A673 (cell line): ENCODE measurements around the gene ZFP36L2. TPM values are rescaled to one million over a fixed set of nuclear protein-coding genes. Genes with fewer than 3 reads are reported as not detected.

Source experiments
- BruUV-seq: library from RNA; stranded (reverse); fragments of 400-500 nt; replicated peaks from 2 replicates; lab custom pipeline; 2021; lab: Mats Ljungman, UMichigan
- CTCF ChIA-PET: fragments of 300-600 bp; sonication (Branson Sonifier 250); formaldehyde crosslinking; loops from one replicate; lab custom pipeline; 2022; ENCODE audit warnings: antibody characterized with exemption; lab: Charles Lee
- POLR2A ChIA-PET: fragments of 300-600 bp; sonication (Branson Sonifier 250); formaldehyde crosslinking; loops from one replicate; lab custom pipeline; 2022; ENCODE audit warnings: antibody characterized with exemption; ENCODE audit not compliant: low non-redundant PET; lab: Charles Lee
- DNase-seq: peaks from one replicate; pipeline ENCODE4 v3.0.0-alpha.2; 2015; ENCODE audit warnings: low spot score
- H3K27ac ChIP-seq: fragments of 200-600 bp; sonication (generic); 2 replicates; pipeline ENCODE4 v1.5.1; 2016; ENCODE audit warnings: mixed run types, low read depth, mild to moderate bottlenecking, mixed read lengths, antibody characterized with exemption, low read length; ENCODE audit not compliant: poor library complexity, severe bottlenecking
- H3K27me3 ChIP-seq: fragments of 200-600 bp; sonication (generic); replicated peaks from 2 replicates; pipeline ENCODE4 v1.6.1; 2017; ENCODE audit warnings: mixed run types, low read depth, mild to moderate bottlenecking, mixed read lengths, antibody characterized with exemption, low read length; ENCODE audit not compliant: insufficient read depth, poor library complexity
- H3K36me3 ChIP-seq: fragments of 200-600 bp; sonication (generic); 2 replicates; pipeline ENCODE4 v1.6.1; 2016; ENCODE audit warnings: mixed run types, mild to moderate bottlenecking, mixed read lengths, antibody characterized with exemption, low read length; ENCODE audit not compliant: insufficient read depth, poor library complexity, severe bottlenecking
- H3K4me1 ChIP-seq: fragments of 200-600 bp; sonication (generic); 2 replicates; pipeline ENCODE4 v1.6.1; 2017; ENCODE audit warnings: mixed run types, mild to moderate bottlenecking, mixed read lengths, antibody characterized with exemption, low read length; ENCODE audit not compliant: insufficient read depth, poor library complexity, severe bottlenecking
- H3K4me3 ChIP-seq: fragments of 200-600 bp; sonication (generic); 2 replicates; pipeline ENCODE4 v1.5.1; 2016; ENCODE audit warnings: low read depth, mixed run types, mild to moderate bottlenecking, mixed read lengths, low read length; ENCODE audit not compliant: poor library complexity, severe bottlenecking
- H3K9me3 ChIP-seq: fragments of 200-600 bp; sonication (generic); 2 replicates; pipeline ENCODE4 v1.6.1; 2016; ENCODE audit warnings: mixed run types, low read depth, mild to moderate bottlenecking, mixed read lengths, antibody characterized with exemption, low read length; ENCODE audit not compliant: poor library complexity, severe bottlenecking
- EZH2 ChIP-seq: fragments of 200-600 bp; sonication (generic); IDR thresholded peaks from 2 replicates; pipeline ENCODE4 v1.6.1; 2017; ENCODE audit warnings: borderline replicate concordance, low read depth, mild to moderate bottlenecking, mixed read lengths, antibody characterized with exemption, low read length; ENCODE audit not compliant: poor library complexity, severe bottlenecking
- intact Hi-C: fragments of 100-400 bp; cut with micrococcal nuclease; formaldehyde crosslinking; loops from one replicate; pipeline ENCODE4 v1.10.0; 2022; ENCODE audit not compliant: unreplicated experiment
- total RNA-seq: library from RNA; stranded (reverse); gene quantifications from 2 replicates; pipeline ENCODE4 v1.2.3, GENCODE V29; 2021
- TF ChIP-seq, protein P1 (sequence below): fragments of 300-800, 200-600 bp; sonication (generic); conservative IDR thresholded peaks from 2 replicates; pipeline ENCODE4 v1.5.1; 2017; ENCODE audit warnings: low read depth, mild to moderate bottlenecking, antibody characterized with exemption, low read length, moderate library complexity, mixed read lengths

Gene ZFP36L2
- total RNA-seq, 1 experiment from 2014 or later: 23.4 TPM

DNA sequence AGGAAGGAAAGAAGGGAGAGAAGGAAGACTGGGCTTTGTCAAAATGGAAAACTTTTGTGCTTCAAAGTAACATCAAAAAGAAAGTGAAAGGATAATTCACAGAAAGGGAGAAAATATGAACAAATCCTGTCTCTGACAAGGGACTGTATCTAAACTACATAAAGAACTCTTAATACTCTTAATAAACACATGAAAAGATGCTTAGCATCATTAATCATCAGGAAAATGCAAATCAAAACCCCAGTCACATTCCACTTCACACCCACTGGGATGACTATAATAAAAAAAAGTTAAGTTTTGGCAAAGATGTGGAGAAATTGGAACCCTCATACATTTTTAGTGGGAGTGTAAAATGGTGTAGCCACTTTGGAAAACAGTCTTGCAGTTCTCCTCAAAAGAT is 11.8 kb upstream of the ZFP36L2 start:
- no peaks in the 10 kb centered on the region for H3K36me3 ChIP-seq
- ChIA-PET POLR2A (no interaction called here), CTCF (interaction anchor here (0.6 kb wide), 1 partner anchor 68 kb away, joined by 3 read pairs; no protein-coding TSS in a partner anchor)
- no peaks in the 10 kb centered on the region for H3K27me3 ChIP-seq
- no peak overlapping the region for H3K27ac ChIP-seq
- no peaks in the 10 kb centered on the region for H3K9me3 ChIP-seq
- no TSS peak for BruUV-seq
- no peaks in the 10 kb centered on the region for H3K4me1 ChIP-seq
- H3K4me3 ChIP-seq: no peak overlapping the region
- TF ChIP-seq, protein P1, sequence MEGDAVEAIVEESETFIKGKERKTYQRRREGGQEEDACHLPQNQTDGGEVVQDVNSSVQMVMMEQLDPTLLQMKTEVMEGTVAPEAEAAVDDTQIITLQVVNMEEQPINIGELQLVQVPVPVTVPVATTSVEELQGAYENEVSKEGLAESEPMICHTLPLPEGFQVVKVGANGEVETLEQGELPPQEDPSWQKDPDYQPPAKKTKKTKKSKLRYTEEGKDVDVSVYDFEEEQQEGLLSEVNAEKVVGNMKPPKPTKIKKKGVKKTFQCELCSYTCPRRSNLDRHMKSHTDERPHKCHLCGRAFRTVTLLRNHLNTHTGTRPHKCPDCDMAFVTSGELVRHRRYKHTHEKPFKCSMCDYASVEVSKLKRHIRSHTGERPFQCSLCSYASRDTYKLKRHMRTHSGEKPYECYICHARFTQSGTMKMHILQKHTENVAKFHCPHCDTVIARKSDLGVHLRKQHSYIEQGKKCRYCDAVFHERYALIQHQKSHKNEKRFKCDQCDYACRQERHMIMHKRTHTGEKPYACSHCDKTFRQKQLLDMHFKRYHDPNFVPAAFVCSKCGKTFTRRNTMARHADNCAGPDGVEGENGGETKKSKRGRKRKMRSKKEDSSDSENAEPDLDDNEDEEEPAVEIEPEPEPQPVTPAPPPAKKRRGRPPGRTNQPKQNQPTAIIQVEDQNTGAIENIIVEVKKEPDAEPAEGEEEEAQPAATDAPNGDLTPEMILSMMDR: no peak
- TF ChIP-seq EZH2: no peak
- intact Hi-C loops: no loop called here
- DNase-seq: no peak

DNA sequence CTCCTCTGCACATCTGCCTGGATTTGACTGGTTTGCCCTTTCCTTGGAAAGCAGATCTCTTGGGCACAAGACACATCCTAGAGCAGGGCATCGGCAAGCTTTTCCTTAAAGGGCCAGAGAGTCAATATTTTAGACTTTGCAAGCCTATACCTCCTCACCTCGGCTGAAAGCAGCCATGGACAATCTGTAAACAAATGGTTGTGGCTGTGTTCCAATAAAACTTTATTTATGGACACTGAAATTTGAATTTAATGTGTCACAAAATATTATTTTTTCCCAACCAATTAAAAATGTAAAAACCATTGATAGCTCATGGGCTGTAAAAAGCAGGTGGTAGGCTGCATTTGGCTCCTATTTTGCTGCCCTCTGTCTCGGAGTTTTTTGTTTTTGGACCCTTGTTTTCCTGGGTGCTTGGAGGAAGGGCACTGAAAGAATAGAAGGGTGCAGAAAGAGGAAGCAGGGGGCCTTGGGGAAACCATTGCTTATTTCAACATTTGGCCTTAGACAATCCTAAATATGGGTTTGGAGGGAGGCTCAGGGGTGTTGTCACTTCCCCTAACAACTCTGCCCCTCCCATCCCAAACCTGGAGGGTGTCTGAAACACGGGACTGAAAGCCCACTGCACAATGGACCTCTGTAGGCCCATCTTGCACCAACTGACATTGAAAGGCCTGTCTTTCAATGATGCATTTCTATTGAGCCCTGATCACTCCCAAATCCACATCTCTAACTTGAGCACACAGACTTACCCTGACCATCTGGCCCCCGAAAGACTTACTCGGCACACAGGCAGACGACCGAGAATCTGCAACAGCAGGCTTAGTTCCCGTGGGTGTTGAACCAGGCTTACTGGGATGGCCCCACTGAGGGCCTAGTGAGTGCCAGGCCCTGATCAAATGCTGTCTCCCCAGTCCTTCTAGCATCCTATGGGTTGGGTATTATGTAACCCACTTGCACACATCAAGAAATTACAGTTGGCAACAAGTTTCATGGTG is 7.1 kb upstream of the ZFP36L2 start:
- intact Hi-C loops: no loop called here
- H3K27me3 ChIP-seq: no peaks in the 10 kb centered on the region
- TF ChIP-seq, protein P1: no peak
- TF ChIP-seq EZH2: no peak
- peaks cover 7% of the 10 kb centered on the region for H3K4me1 ChIP-seq
- no peak overlapping the region for H3K4me3 ChIP-seq
- BruUV-seq: no TSS peak
- H3K9me3 ChIP-seq: no peaks in the 10 kb centered on the region
- no peak for DNase-seq
- H3K36me3 ChIP-seq: no peaks in the 10 kb centered on the region
- POLR2A ChIA-PET: interaction anchor here (0.5 kb wide), 1 partner anchor 10 kb away, joined by 4 read pairs; no protein-coding TSS in a partner anchor
- H3K27ac ChIP-seq: no peak overlapping the region
- CTCF ChIA-PET: no interaction called here

DNA sequence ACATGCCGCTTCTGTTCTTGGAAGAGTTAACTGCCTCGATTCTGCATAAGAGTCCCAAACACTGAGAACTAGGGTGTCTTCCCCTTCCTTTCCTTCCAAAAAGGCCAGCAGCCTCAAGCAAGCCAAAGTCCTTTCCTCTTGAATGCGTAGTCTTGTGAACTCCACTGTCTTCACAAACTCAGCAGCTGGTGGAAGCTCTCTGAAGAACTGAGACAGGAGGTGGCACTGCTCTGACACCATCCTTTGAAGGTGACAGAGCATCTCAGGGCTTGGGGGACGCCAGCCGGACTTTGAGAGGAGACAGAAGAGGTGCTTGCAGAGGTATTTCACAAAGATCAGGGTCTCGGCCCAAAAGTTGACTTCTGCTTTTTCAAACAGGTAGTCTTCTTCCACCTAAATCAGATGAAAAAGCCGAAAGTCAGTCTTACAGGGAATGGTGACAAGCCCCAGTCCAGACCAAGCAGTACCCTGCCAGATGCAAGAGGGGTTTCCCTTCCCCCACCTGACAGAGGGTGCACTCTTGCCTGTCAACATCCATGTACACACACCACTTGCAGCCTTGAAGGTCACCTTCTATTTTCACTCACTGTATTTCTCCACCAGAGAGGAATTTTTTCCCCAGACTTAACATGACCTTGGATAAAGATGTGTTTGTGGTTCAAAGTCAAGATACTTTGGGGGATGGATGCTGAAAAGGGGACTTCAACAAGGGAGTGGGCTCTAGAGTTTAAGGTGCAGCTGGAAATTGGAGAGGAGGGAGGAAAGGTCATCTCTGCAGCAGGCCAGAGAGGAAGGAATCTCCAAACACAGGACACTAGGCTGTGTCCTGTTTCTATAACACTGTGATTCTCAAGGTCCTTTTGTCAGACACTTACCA is 4.8 kb upstream of the ZFP36L2 start:
- Histone ChIP-seq H3K27ac (no peak overlapping the region), H3K9me3 (no peaks in the 10 kb centered on the region), H3K4me3 (no peak overlapping the region), H3K4me1 (peaks cover 16% of the 10 kb centered on the region), H3K27me3 (no peaks in the 10 kb centered on the region), H3K36me3 (no peaks in the 10 kb centered on the region)
- intact Hi-C loops: no loop called here
- ChIA-PET POLR2A (no interaction called here), CTCF (interaction anchor here (0.5 kb wide), 1 partner anchor 14 kb away, joined by 10 read pairs; no protein-coding TSS in a partner anchor)
- no peak for TF ChIP-seq EZH2
- TF ChIP-seq, protein P1: no peak
- BruUV-seq: no TSS peak
- no peak for DNase-seq
